ENCODE results near the gene ACTR1A. TPM values are rescaled to one million over a fixed set of nuclear protein-coding genes. Genes with fewer than 3 reads are reported as not detected.

The ACTR1A gene
- total and polyA plus RNA-seq, 2 donors (not counting 1 experiment from before 2014, with no cell fraction given): 38.3 to 58.3 TPM

DNA sequence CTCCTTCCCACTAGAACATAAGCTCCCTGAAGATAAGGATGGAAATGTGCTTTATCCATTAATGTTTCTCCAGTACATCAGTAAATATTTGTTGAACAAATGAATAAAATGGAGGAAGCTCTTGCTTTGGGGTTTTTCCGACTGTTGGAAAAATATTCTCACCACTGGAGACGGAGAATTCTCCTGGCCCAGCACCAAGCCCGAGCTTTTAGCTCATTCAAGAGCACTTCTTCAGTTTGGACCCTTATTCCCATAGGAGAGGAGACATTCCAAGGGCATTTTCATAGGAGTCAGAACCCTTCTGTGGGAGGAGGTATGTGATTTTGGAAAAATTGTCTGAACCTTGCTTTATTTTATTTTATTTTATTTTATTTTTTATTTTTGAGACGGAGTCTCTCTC, 22.2 kb upstream of the ACTR1A start:
- Mint-ChIP-seq H3K9me3 (ENCODE audit: insufficient read depth) (no peaks in the 10 kb centered on the region), H3K27me3 (no peaks in the 10 kb centered on the region), H3K4me1 (no peaks in the 10 kb centered on the region), H3K4me3 (no peak overlapping the region), H3K27ac (no peak overlapping the region)
- peaks cover 42% of the 10 kb centered on the region for H3K79me2 ChIP-seq (ENCODE audit: control insufficient read depth, insufficient read depth, low read length)
- POLR2A ChIA-PET: no interaction called here
- DNase-seq (no peak), ATAC-seq (ENCODE audit: low read depth) (no peak)
- H3K4me1 ChIP-seq (ENCODE audit: control insufficient read depth in 2 of 2, insufficient read depth in 2 of 2, low read length in 2 of 2): no peaks in the 10 kb centered on the region
- no peaks in the 10 kb centered on the region for H3K9me3 ChIP-seq (ENCODE audit: control extremely low read depth in 1 of 3, control insufficient read depth in 2 of 3, insufficient read depth in 1 of 3, low read length in 2 of 3)
- no peak overlapping the region for H3K4me2 ChIP-seq (replicated peaks; ENCODE audit: low read depth, low read length, poor library complexity, severe bottlenecking)
- no peak overlapping the region for H3K27ac ChIP-seq (ENCODE audit: low read length in 2 of 2)
- H3K9ac ChIP-seq (ENCODE audit: low read length): no peak overlapping the region
- peaks cover 0 to 23% of the 10 kb centered on the region in 2 experiments for H3K36me3 ChIP-seq (replicated peaks in 1 of 2; ENCODE audit: control extremely low read depth in 1 of 2, control insufficient read depth in 1 of 2, extremely low read depth in 1 of 2, insufficient read depth in 2 of 2, low read length in 1 of 2)
- no peak overlapping the region for H3K4me3 ChIP-seq (ENCODE audit: control extremely low read depth in 1 of 5, extremely low read depth in 1 of 5, insufficient read depth in 1 of 5, low read depth in 2 of 5, low read length in 4 of 5)
- intact Hi-C loops (cut with micrococcal nuclease): no loop called here
- H2AFZ ChIP-seq (ENCODE audit: insufficient read depth, low read depth, low read length, poor library complexity, severe bottlenecking): no peak overlapping the region
- CTCF ChIA-PET: no interaction called here
- no peaks in the 10 kb centered on the region for H3K27me3 ChIP-seq (replicated peaks in 1 of 4; ENCODE audit: control extremely low read depth in 1 of 4, control insufficient read depth in 3 of 4, insufficient read depth in 4 of 4, low read length in 3 of 4)
- 100% methylated on average over 1 of the region's 4 CpGs for WGBS (ENCODE audit: insufficient coverage)
- TF ChIP-seq, protein P1, sequence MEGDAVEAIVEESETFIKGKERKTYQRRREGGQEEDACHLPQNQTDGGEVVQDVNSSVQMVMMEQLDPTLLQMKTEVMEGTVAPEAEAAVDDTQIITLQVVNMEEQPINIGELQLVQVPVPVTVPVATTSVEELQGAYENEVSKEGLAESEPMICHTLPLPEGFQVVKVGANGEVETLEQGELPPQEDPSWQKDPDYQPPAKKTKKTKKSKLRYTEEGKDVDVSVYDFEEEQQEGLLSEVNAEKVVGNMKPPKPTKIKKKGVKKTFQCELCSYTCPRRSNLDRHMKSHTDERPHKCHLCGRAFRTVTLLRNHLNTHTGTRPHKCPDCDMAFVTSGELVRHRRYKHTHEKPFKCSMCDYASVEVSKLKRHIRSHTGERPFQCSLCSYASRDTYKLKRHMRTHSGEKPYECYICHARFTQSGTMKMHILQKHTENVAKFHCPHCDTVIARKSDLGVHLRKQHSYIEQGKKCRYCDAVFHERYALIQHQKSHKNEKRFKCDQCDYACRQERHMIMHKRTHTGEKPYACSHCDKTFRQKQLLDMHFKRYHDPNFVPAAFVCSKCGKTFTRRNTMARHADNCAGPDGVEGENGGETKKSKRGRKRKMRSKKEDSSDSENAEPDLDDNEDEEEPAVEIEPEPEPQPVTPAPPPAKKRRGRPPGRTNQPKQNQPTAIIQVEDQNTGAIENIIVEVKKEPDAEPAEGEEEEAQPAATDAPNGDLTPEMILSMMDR (IDR thresholded peaks at IDR 0.05): no peak
- no peak for TF ChIP-seq EZH2 (IDR thresholded peaks at IDR 0.05; ENCODE audit: borderline replicate concordance, insufficient read depth, low read depth, low read length, poor library complexity, severe bottlenecking)
- H4K20me1 ChIP-seq (ENCODE audit: control insufficient read depth, insufficient read depth, low read length, poor library complexity, severe bottlenecking): peaks cover 9% of the 10 kb centered on the region

DNA sequence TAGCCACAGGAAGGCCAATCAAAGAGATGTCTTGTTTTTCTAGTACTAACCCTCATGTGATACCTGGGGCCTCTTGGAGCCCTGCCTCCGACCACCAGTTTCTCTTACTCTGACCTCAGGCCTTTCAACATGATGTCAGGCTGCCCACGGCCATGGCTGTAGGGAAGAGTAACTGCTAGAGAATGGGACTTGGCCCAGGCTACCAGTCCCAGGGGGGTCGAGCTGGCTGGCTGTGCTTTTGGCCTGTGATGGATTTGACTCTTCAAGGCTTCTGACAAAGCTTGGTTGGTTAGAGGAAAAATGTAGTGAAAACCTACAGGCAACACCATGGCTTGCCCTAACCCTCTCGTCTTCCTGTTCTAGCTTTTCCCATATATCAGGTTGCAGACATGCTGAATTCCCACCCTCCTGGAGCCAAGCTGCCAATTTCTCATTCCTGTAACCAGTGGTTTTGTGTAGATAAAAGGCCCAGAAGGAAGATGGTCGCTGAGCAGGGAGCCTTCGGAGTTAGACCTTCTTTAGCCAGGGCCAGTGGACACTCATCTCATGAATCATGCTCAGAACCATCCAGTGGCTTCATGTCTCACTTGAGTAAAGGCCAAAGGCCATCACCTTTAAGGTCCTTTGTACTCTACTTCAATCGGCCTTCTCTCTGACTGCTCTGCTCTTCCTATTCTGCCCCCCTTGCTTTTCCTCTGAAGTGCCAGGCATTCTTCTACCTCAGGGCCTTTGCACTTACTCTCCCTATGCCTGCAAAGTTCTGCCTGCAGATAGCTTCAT, 20.9 kb upstream of the ACTR1A start:
- CTCF ChIA-PET: no interaction called here

More for the DNA sequence above, 20.9 kb upstream of the ACTR1A start:
- 93% methylated on average over 5 of the region's 7 CpGs for WGBS (ENCODE audit: insufficient coverage)
- POLR2A ChIA-PET: no interaction called here
- no peak for ATAC-seq (ENCODE audit: low read depth)
- Histone ChIP-seq H3K4me1 (ENCODE audit: control insufficient read depth in 2 of 2, insufficient read depth in 2 of 2, low read length in 2 of 2) (no peaks in the 10 kb centered on the region), H3K4me3 (ENCODE audit: control extremely low read depth in 1 of 5, extremely low read depth in 1 of 5, insufficient read depth in 1 of 5, low read depth in 2 of 5, low read length in 4 of 5) (no peak overlapping the region), H3K79me2 (ENCODE audit: control insufficient read depth, insufficient read depth, low read length) (peaks cover 46% of the 10 kb centered on the region), H3K27me3 (replicated peaks in 1 of 4; ENCODE audit: control extremely low read depth in 1 of 4, control insufficient read depth in 3 of 4, insufficient read depth in 4 of 4, low read length in 3 of 4) (no peaks in the 10 kb centered on the region), H3K36me3 (replicated peaks in 1 of 2; ENCODE audit: control extremely low read depth in 1 of 2, control insufficient read depth in 1 of 2, extremely low read depth in 1 of 2, insufficient read depth in 2 of 2, low read length in 1 of 2) (peaks cover 0 to 23% of the 10 kb centered on the region in 2 experiments), H3K4me2 (replicated peaks; ENCODE audit: low read depth, low read length, poor library complexity, severe bottlenecking) (no peak overlapping the region), H4K20me1 (ENCODE audit: control insufficient read depth, insufficient read depth, low read length, poor library complexity, severe bottlenecking) (peaks cover 9% of the 10 kb centered on the region), H2AFZ (ENCODE audit: insufficient read depth, low read depth, low read length, poor library complexity, severe bottlenecking) (no peak overlapping the region), H3K27ac (ENCODE audit: low read length in 2 of 2) (no peak overlapping the region), H3K9ac (ENCODE audit: low read length) (no peak overlapping the region), H3K9me3 (ENCODE audit: control extremely low read depth in 1 of 3, control insufficient read depth in 2 of 3, insufficient read depth in 1 of 3, low read length in 2 of 3) (no peaks in the 10 kb centered on the region)
- intact Hi-C loops (cut with micrococcal nuclease): no loop called here
- no peaks in the 10 kb centered on the region for H3K9me3 Mint-ChIP-seq (ENCODE audit: insufficient read depth)
- no peak for DNase-seq
- H3K4me3 Mint-ChIP-seq: no peak overlapping the region
- TF ChIP-seq, protein P1 (IDR thresholded peaks at IDR 0.05): no peak
- no peak for TF ChIP-seq EZH2 (IDR thresholded peaks at IDR 0.05; ENCODE audit: borderline replicate concordance, insufficient read depth, low read depth, low read length, poor library complexity, severe bottlenecking)
- no peaks in the 10 kb centered on the region for H3K27me3 Mint-ChIP-seq
- no peak overlapping the region for H3K27ac Mint-ChIP-seq
- H3K4me1 Mint-ChIP-seq: no peaks in the 10 kb centered on the region
